ENCODE data around the gene MAGEL2. TPM values are rescaled to one million over a fixed set of nuclear protein-coding genes. Genes with fewer than 3 reads are reported as not detected.

Gene MAGEL2
- total RNA-seq, 2 experiments from 2014 or later, result not detected

DNA sequence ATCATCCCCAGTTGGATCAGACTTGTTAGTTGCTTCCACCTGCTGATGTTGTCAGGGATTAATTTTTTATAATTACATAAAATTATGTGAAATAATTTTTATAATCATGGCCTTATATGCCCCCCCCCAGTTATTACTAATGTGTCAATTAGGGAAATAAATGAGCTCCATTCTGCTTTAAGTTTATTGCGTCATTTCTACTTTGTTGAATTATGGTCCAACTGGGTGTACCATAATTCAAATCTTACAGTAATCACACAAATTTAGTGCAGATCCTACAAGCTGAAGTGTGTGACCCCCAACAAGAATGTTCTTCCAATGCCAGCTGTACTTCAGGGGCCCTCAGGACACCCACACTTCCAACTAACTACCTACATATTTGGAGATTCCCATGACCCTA, 46.9 kb upstream of the MAGEL2 start:
- no TSS peak for BruUV-seq (replicated peaks)
- TF ChIP-seq, protein P1, sequence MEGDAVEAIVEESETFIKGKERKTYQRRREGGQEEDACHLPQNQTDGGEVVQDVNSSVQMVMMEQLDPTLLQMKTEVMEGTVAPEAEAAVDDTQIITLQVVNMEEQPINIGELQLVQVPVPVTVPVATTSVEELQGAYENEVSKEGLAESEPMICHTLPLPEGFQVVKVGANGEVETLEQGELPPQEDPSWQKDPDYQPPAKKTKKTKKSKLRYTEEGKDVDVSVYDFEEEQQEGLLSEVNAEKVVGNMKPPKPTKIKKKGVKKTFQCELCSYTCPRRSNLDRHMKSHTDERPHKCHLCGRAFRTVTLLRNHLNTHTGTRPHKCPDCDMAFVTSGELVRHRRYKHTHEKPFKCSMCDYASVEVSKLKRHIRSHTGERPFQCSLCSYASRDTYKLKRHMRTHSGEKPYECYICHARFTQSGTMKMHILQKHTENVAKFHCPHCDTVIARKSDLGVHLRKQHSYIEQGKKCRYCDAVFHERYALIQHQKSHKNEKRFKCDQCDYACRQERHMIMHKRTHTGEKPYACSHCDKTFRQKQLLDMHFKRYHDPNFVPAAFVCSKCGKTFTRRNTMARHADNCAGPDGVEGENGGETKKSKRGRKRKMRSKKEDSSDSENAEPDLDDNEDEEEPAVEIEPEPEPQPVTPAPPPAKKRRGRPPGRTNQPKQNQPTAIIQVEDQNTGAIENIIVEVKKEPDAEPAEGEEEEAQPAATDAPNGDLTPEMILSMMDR (conservative IDR thresholded peaks at IDR 0.05; ENCODE audit: low read length), result no peak
- TF ChIP-seq EZH2phosphoT487 (IDR thresholded peaks at IDR 0.05; ENCODE audit: borderline replicate concordance, low read depth, low read length), result no peak
- H3K36me3 ChIP-seq (ENCODE audit: insufficient read depth, low read length), result no peaks in the 10 kb centered on the region
- no peak overlapping the region for H3K4me2 ChIP-seq (ENCODE audit: low read length)
- intact Hi-C loops (cut with micrococcal nuclease; ENCODE audit: unreplicated experiment), result no loop called here
- DNase-seq (ENCODE audit: low spot score), result no peak
- no peaks in the 10 kb centered on the region for H3K9me3 ChIP-seq (ENCODE audit: low read length)
- H3K4me1 ChIP-seq (ENCODE audit: insufficient read depth, low read length, poor library complexity, severe bottlenecking), result no peaks in the 10 kb centered on the region
- H3K27ac ChIP-seq (ENCODE audit: low read depth, low read length, poor library complexity, severe bottlenecking), result no peak overlapping the region
- ChIA-PET CTCF (ENCODE audit: unreplicated experiment) (no interaction called here), POLR2A (interaction anchor here (0.7 kb wide), 1 partner anchor 172 kb away, joined by 3 read pairs; no protein-coding TSS in a partner anchor)
- H4K20me1 ChIP-seq (ENCODE audit: insufficient read depth, low read length), result no peaks in the 10 kb centered on the region
- H3K4me3 ChIP-seq (ENCODE audit: low read depth, low read length, poor library complexity, severe bottlenecking), result no peak overlapping the region
- no peaks in the 10 kb centered on the region for H3K9me2 ChIP-seq (ENCODE audit: insufficient read depth, low read length)
- no peaks in the 10 kb centered on the region for H3K79me2 ChIP-seq (ENCODE audit: insufficient read depth, low read depth, low read length)
- H2AFZ ChIP-seq (ENCODE audit: low read length), result no peak overlapping the region

DNA sequence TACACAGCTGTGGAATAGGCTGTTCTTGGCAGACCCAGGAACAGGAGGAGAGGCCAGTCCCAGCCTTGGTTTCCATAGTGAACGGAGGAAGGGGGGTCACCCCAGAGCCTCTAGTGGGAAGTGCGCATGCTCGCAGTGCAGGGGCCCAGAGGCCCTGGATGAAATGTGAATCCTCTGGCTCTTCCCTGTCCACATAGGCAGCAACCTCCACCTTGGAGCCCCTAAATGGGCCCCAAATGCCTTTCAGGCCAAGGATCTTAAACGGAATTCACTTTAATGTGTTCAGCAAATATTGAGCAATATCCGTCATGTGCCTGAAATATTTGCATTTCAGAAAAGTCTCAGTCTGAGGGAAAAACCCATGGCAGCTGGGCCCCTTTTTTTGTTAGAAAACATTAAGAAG, 42.8 kb upstream of the MAGEL2 start:
- intact Hi-C loops (cut with micrococcal nuclease; ENCODE audit: unreplicated experiment), result no loop called here
- no peak overlapping the region for H2AFZ ChIP-seq (ENCODE audit: low read length)
- H3K79me2 ChIP-seq (ENCODE audit: insufficient read depth, low read depth, low read length), result no peaks in the 10 kb centered on the region
- no peak for DNase-seq (ENCODE audit: low spot score)
- ChIA-PET POLR2A (interaction anchor here (0.5 kb wide), 1 partner anchor 287 kb away, joined by 4 read pairs; no protein-coding TSS in a partner anchor), CTCF (ENCODE audit: unreplicated experiment) (no interaction called here)
- no peaks in the 10 kb centered on the region for H3K9me2 ChIP-seq (ENCODE audit: insufficient read depth, low read length)
- BruUV-seq (replicated peaks), result no TSS peak
- H3K36me3 ChIP-seq (ENCODE audit: insufficient read depth, low read length), result no peaks in the 10 kb centered on the region
- no peaks in the 10 kb centered on the region for H4K20me1 ChIP-seq (ENCODE audit: insufficient read depth, low read length)
- H3K27ac ChIP-seq (ENCODE audit: low read depth, low read length, poor library complexity, severe bottlenecking), result no peak overlapping the region
- no peaks in the 10 kb centered on the region for H3K9me3 ChIP-seq (ENCODE audit: low read length)
- no peak for TF ChIP-seq EZH2phosphoT487 (IDR thresholded peaks at IDR 0.05; ENCODE audit: borderline replicate concordance, low read depth, low read length)
- no peak overlapping the region for H3K4me2 ChIP-seq (ENCODE audit: low read length)
- no peaks in the 10 kb centered on the region for H3K4me1 ChIP-seq (ENCODE audit: insufficient read depth, low read length, poor library complexity, severe bottlenecking)
- no peak overlapping the region for H3K4me3 ChIP-seq (ENCODE audit: low read depth, low read length, poor library complexity, severe bottlenecking)

DNA sequence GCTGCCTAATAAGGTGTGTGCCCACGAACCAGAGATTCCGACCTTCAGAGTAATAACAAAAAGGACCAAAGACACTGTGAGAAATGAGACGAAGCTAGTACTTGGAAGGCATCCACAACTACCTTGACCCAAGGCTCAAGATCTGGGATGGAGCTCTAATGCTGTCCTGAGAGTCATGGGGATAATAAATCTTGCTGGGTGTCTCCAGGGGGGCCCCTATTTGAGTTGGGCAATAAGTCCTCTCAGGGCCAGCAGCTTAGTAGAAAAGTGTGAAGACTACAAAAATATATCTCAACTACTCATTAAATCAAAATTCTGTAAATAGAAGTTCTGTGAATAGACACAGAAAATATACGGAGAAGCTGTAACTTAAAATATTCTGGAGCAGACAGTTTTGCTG, 42.3 kb upstream of the MAGEL2 start:
- H3K4me2 ChIP-seq (ENCODE audit: low read length), result no peak overlapping the region
- no peak for DNase-seq (ENCODE audit: low spot score)
- ChIA-PET CTCF (ENCODE audit: unreplicated experiment) (no interaction called here), POLR2A (interaction anchor here (0.5 kb wide), 1 partner anchor 286 kb away, joined by 4 read pairs; no protein-coding TSS in a partner anchor)
- no peaks in the 10 kb centered on the region for H3K9me2 ChIP-seq (ENCODE audit: insufficient read depth, low read length)
- no peaks in the 10 kb centered on the region for H3K79me2 ChIP-seq (ENCODE audit: insufficient read depth, low read depth, low read length)
- H3K9me3 ChIP-seq (ENCODE audit: low read length), result no peaks in the 10 kb centered on the region
- no TSS peak for BruUV-seq (replicated peaks)
- no peak overlapping the region for H2AFZ ChIP-seq (ENCODE audit: low read length)
- TF ChIP-seq EZH2phosphoT487 (IDR thresholded peaks at IDR 0.05; ENCODE audit: borderline replicate concordance, low read depth, low read length), result no peak
- TF ChIP-seq, protein P1 (conservative IDR thresholded peaks at IDR 0.05; ENCODE audit: low read length), result no peak
- intact Hi-C loops (cut with micrococcal nuclease; ENCODE audit: unreplicated experiment), result no loop called here
- no peaks in the 10 kb centered on the region for H3K4me1 ChIP-seq (ENCODE audit: insufficient read depth, low read length, poor library complexity, severe bottlenecking)
- H3K36me3 ChIP-seq (ENCODE audit: insufficient read depth, low read length), result no peaks in the 10 kb centered on the region
- H4K20me1 ChIP-seq (ENCODE audit: insufficient read depth, low read length), result no peaks in the 10 kb centered on the region
- H3K27ac ChIP-seq (ENCODE audit: low read depth, low read length, poor library complexity, severe bottlenecking), result no peak overlapping the region
- H3K4me3 ChIP-seq (ENCODE audit: low read depth, low read length, poor library complexity, severe bottlenecking), result no peak overlapping the region
